H1 (cell line): ENCODE measurements around the gene MAP1A. TPM values are rescaled to one million over a fixed set of nuclear protein-coding genes. Genes with fewer than 3 reads are reported as not detected.

ENCODE experiments used
- CTCF ChIA-PET: fragments of 300-600 bp; sonication (Branson Sonifier 250); formaldehyde crosslinking; loops from one replicate; lab custom pipeline; 2021; ENCODE audit not compliant: partially characterized antibody; lab: Charles Lee
- POLR2A ChIA-PET: fragments of 300-600 bp; sonication (Branson Sonifier 250); formaldehyde crosslinking; loops from one replicate; lab custom pipeline; 2021; ENCODE audit warnings: inconsistent platforms; ENCODE audit not compliant: partially characterized antibody; lab: Charles Lee
- DNase-seq, 2 experiments: peaks; one replicate each; pipeline versions ENCODE4 v3.0.0 to v3.0.0-alpha.2; 2010 to 2022; ENCODE audit warnings: low spot score in 2 of 2, low read depth in 1 of 2, mixed read lengths in 1 of 2
- FAIRE-seq: peaks from 2 replicates; lab custom pipeline; 2011; peaks lifted over from hg19 to GRCh38; lab: Jason Lieb, UNC
- H2AFZ ChIP-seq: 2 replicates; pipeline ENCODE4 v1.8.1; 2012; ENCODE audit warnings: low read length, inconsistent platforms
- H2AK5ac ChIP-seq: 2 replicates; pipeline ENCODE4 v1.6.1; 2013; ENCODE audit warnings: low read depth, low read length
- H2BK120ac ChIP-seq: replicated peaks from 2 replicates; pipeline ENCODE3; 2013; ENCODE audit warnings: low read depth, low read length, inconsistent platforms
- H2BK12ac ChIP-seq: 2 replicates; pipeline ENCODE4 v1.6.1; 2013; ENCODE audit warnings: low read depth, low read length
- H2BK15ac ChIP-seq: 2 replicates; pipeline ENCODE4 v1.6.1; 2013; ENCODE audit warnings: low read length
- H2BK20ac ChIP-seq: 2 replicates; pipeline ENCODE4 v1.6.1; 2013; ENCODE audit warnings: low read length
- H2BK5ac ChIP-seq: 2 replicates; pipeline ENCODE4 v1.6.1; 2013; ENCODE audit warnings: low read depth, low read length
- H3K14ac ChIP-seq: 2 replicates; pipeline ENCODE4 v1.6.1; 2013; ENCODE audit warnings: inconsistent platforms; ENCODE audit not compliant: insufficient read length
- H3K18ac ChIP-seq: 2 replicates; pipeline ENCODE4 v1.6.1; 2013; ENCODE audit warnings: low read length; ENCODE audit errors: extremely low read depth
- H3K23ac ChIP-seq: 2 replicates; pipeline ENCODE4 v1.6.1; 2013; ENCODE audit warnings: inconsistent platforms; ENCODE audit not compliant: insufficient read length
- H3K23me2 ChIP-seq: 2 replicates; pipeline ENCODE4 v1.6.1; 2013; ENCODE audit warnings: low read depth, low read length
- H3K27ac ChIP-seq: 2 replicates; pipeline ENCODE4 v1.6.1; 2011; ENCODE audit warnings: low read depth, low read length, inconsistent platforms
- H3K27me3 ChIP-seq, 4 experiments: replicated peaks in 1 of 4; 1 replicate in 1 of 4; 2 replicates in 3 of 4; pipeline versions ENCODE4 v1.6.1 to v1.8.1; 2011 to 2013; ENCODE audit warnings: low read length in 3 of 4, mild to moderate bottlenecking in 3 of 4, inconsistent platforms in 2 of 4, mixed read lengths in 2 of 4, moderate library complexity in 1 of 4; ENCODE audit not compliant: control insufficient read depth in 3 of 4, insufficient read depth in 3 of 4; ENCODE audit errors: extremely low read depth in 1 of 4
- H3K36me3 ChIP-seq, 4 experiments: 2 replicates each; pipeline versions ENCODE4 v1.6.1 to v1.8.1; 2011 to 2013; ENCODE audit warnings: mild to moderate bottlenecking in 4 of 4, low read length in 3 of 4, moderate library complexity in 2 of 4, control low read depth in 1 of 4, inconsistent platforms in 1 of 4; ENCODE audit not compliant: insufficient read depth in 4 of 4, control insufficient read depth in 2 of 4
- H3K4ac ChIP-seq: replicated peaks from 2 replicates; pipeline ENCODE3; 2013; ENCODE audit warnings: low read length, low read depth, mixed read lengths, inconsistent platforms; ENCODE audit not compliant: insufficient read length
- H3K4me1 ChIP-seq, 4 experiments: replicated peaks in 1 of 4; 1 replicate in 1 of 4; 2 replicates in 3 of 4; pipeline versions ENCODE4 v1.6.1 to v1.8.1; 2011 to 2013; ENCODE audit warnings: low read length in 3 of 4, inconsistent platforms in 2 of 4, mixed read lengths in 1 of 4; ENCODE audit not compliant: insufficient read depth in 4 of 4, control insufficient read depth in 3 of 4
- H3K4me2 ChIP-seq, 2 experiments: 2 replicates each; pipeline versions ENCODE4 v1.6.1 to v1.8.1; 2011 to 2013; ENCODE audit warnings: low read depth in 2 of 2, low read length in 2 of 2, control low read depth in 1 of 2, inconsistent platforms in 1 of 2, mild to moderate bottlenecking in 1 of 2; ENCODE audit not compliant: insufficient read depth in 1 of 2
- H3K4me3 ChIP-seq, 4 experiments: fragments of 200-600, 300-600 bp in 1 of 4; sonication (generic), shearing (Covaris generic), sonication (Bioruptor Twin) in 1 of 4; 2 replicates each; pipeline versions ENCODE4 v1.5.1 to v1.8.1; 2011 to 2016; ENCODE audit warnings: low read length in 4 of 4, low read depth in 3 of 4, control low read depth in 2 of 4, inconsistent platforms in 2 of 4, mild to moderate bottlenecking in 2 of 4, mixed read lengths in 1 of 4, moderate library complexity in 1 of 4; ENCODE audit not compliant: insufficient read depth in 2 of 4; ENCODE audit errors: extremely low read depth in 1 of 4
- H3K56ac ChIP-seq: replicated peaks from 2 replicates; pipeline ENCODE3; 2013; ENCODE audit warnings: low read depth, mild to moderate bottlenecking, mixed read lengths, low read length, inconsistent platforms; ENCODE audit not compliant: insufficient read length
- H3K79me1 ChIP-seq: 2 replicates; pipeline ENCODE4 v1.6.1; 2013; ENCODE audit warnings: low read depth, low read length, control low read depth
- H3K79me2 ChIP-seq, 2 experiments: 2 replicates each; pipeline versions ENCODE4 v1.6.1 to v1.8.1; 2012 to 2013; ENCODE audit warnings: low read length in 2 of 2, mild to moderate bottlenecking in 2 of 2, inconsistent platforms in 1 of 2; ENCODE audit not compliant: insufficient read depth in 2 of 2, control insufficient read depth in 1 of 2
- H3K9ac ChIP-seq, 4 experiments: replicated peaks in 1 of 4; 1 replicate in 1 of 4; 2 replicates in 3 of 4; pipeline versions ENCODE4 v1.6.1 to v1.8.1; 2011 to 2013; ENCODE audit warnings: low read depth in 3 of 4, low read length in 3 of 4, control low read depth in 2 of 4, mild to moderate bottlenecking in 2 of 4, moderate library complexity in 2 of 4, inconsistent platforms in 1 of 4; ENCODE audit errors: extremely low read depth in 1 of 4
- H3K9me3 ChIP-seq, 2 experiments: 2 replicates each; pipeline versions ENCODE4 v1.6.1 to v1.8.1; 2012 to 2013; ENCODE audit warnings: mild to moderate bottlenecking in 2 of 2, moderate library complexity in 2 of 2, control low read depth in 1 of 2, inconsistent platforms in 1 of 2, low read depth in 1 of 2, low read length in 1 of 2, mixed read lengths in 1 of 2; ENCODE audit not compliant: insufficient read depth in 2 of 2
- H4K20me1 ChIP-seq, 2 experiments: replicated peaks in 1 of 2; 2 replicates each; pipeline versions ENCODE3 to v1.8.1; 2011 to 2013; ENCODE audit warnings: inconsistent platforms in 2 of 2, low read length in 2 of 2, mild to moderate bottlenecking in 1 of 2; ENCODE audit not compliant: insufficient read depth in 2 of 2, control insufficient read depth in 1 of 2
- H4K5ac ChIP-seq: 2 replicates; pipeline ENCODE4 v1.6.1; 2013; ENCODE audit warnings: low read length, low read depth, mixed read lengths, inconsistent platforms; ENCODE audit not compliant: insufficient read length
- H4K8ac ChIP-seq: 2 replicates; pipeline ENCODE4 v1.8.0; 2013; ENCODE audit warnings: mild to moderate bottlenecking, moderate library complexity, low read length, inconsistent platforms; ENCODE audit not compliant: insufficient read depth; ENCODE audit errors: extremely low read depth
- H4K91ac ChIP-seq: replicated peaks from 2 replicates; pipeline ENCODE3; 2013; ENCODE audit warnings: low read length, mixed read lengths, inconsistent platforms; ENCODE audit not compliant: insufficient read length
- BACH1 ChIP-seq: IDR thresholded peaks from 2 replicates; pipeline ENCODE4 v1.6.1; 2012; ENCODE audit warnings: low read length, improper control_type of control experiment
- FOSL1 ChIP-seq: IDR thresholded peaks from 2 replicates; pipeline ENCODE4 v1.6.1; 2011; ENCODE audit warnings: mild to moderate bottlenecking, low read depth, low read length, moderate library complexity; ENCODE audit not compliant: insufficient read depth
- GABPA ChIP-seq: IDR thresholded peaks from 2 replicates; pipeline ENCODE4 v1.6.1; 2011; ENCODE audit warnings: mild to moderate bottlenecking, low read length, moderate library complexity, borderline replicate concordance; ENCODE audit not compliant: insufficient read depth
- JUN ChIP-seq: IDR thresholded peaks from 2 replicates; pipeline ENCODE4 v1.6.1; 2011; ENCODE audit warnings: low read depth, mild to moderate bottlenecking, improper control_type of control experiment, low read length
- SAP30 ChIP-seq: fragments of 300-600 bp; sonication (generic); IDR thresholded peaks from 2 replicates; pipeline ENCODE4 v1.7.1; 2012; ENCODE audit warnings: low read length, moderate library complexity, mild to moderate bottlenecking, inconsistent platforms; ENCODE audit not compliant: insufficient read depth, insufficient replicate concordance
- SIRT6 ChIP-seq: IDR thresholded peaks from one replicate; pipeline ENCODE4 v1.7.1; 2012; ENCODE audit warnings: low read length, inconsistent platforms
- SIX5 ChIP-seq: IDR thresholded peaks from 2 replicates; pipeline ENCODE4 v1.6.1; 2011; ENCODE audit warnings: mild to moderate bottlenecking, low read depth, low read length
- SP2 ChIP-seq: IDR thresholded peaks from 2 replicates; pipeline ENCODE4 v1.6.1; 2012; ENCODE audit warnings: mild to moderate bottlenecking, low read length, inconsistent platforms
- WGBS, 2 experiments: shearing (Covaris generic) in 1 of 2; methylation state at CpG; one replicate each; pipeline versions ENCODE4 v1.1.6 to v1.1.7; 2013 to 2015; ENCODE audit warnings: low lambda C conversion rate in 2 of 2, mixed read lengths in 2 of 2, inconsistent platforms in 1 of 2, low coverage in 1 of 2, missing lambda C conversion rate in 1 of 2; ENCODE audit not compliant: insufficient replicate concordance in 2 of 2, insufficient coverage in 1 of 2, insufficient read length in 1 of 2; ENCODE audit errors: extremely low coverage in 1 of 2, missing lambda C conversion rate in 1 of 2; 5-methylcytosine and 5-hydroxymethylcytosine counted together
- polyA plus RNA-seq, 7 experiments: library from polyadenylated mRNA; depleted of rRNA in 3 of 7; stranded (reverse) in 5 of 7; unstranded in 2 of 7; fragments of >200 nt in 5 of 7; fragments of 200-250 nt in 2 of 7; gene quantifications; 1 replicate in 5 of 7; 2 replicates in 1 of 7; 4 replicates in 1 of 7; pipeline versions ENCODE4 v1.2.1 to v1.2.3, GENCODE V29; 2011 to 2013; ENCODE audit warnings: missing spikeins in 2 of 7, mixed read lengths in 2 of 7
- total RNA-seq: library from RNA; stranded (reverse); fragmentation: NEBNext Ultra II Directional; extraction: Animal tissue kit (Norgen Biotek cat#: 25700); gene quantifications from 2 replicates; pipeline ENCODE4 v1.2.1, GENCODE V29; 2021
- TF ChIP-seq, protein P1 (sequence below): IDR thresholded peaks from 2 replicates; pipeline ENCODE4 v1.6.1; 2012; ENCODE audit warnings: inconsistent platforms
- TF ChIP-seq, protein P2 (sequence below), 3 experiments: IDR thresholded peaks; 1 replicate in 2 of 3; 2 replicates in 1 of 3; pipeline versions ENCODE4 v1.5.1 to v1.6.1; 2011; ENCODE audit warnings: low read length in 3 of 3, mild to moderate bottlenecking in 3 of 3, inconsistent platforms in 2 of 3, low read depth in 1 of 3, moderate library complexity in 1 of 3; ENCODE audit not compliant: insufficient read depth in 1 of 3; ENCODE audit errors: control extremely low read depth in 1 of 3

The MAP1A gene
- total and polyA plus RNA-seq, 2 of the 8 experiments (the other 6 are each of a cell fraction or from before 2014, with no cell fraction given) = 0.80 to 2.4 TPM

DNA sequence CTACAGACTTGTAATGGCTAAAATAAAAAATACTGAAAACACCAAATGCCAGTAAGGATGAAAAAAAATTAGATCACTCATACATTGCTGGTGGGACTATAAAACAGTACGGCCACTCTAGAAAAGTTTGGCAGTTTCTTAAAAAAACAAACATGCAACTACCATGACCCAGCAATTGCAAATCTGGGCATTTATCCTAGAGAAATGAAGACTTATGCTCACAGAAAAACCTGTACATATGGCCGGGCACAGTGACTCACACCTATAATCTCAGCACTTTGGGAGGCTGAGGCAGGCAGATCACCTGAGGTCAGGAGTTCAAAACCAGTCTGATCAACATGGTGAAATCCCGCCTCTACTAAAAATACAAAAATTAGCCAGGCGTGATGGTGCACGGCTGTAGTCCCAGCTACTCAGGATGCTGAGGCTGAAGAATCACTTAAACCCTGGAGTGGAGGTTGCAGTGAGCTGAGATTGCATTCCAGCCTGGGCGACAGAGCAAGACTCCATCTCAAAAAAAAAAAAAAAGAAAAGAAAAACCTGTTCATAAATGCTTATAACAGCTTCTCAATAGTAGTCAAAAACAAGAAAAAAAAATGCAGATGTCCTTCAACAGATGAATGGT lies 30.0 kb upstream of the MAP1A start:
- peaks cover 0 to 2% of the 10 kb centered on the region in 2 experiments for H4K20me1 ChIP-seq
- H3K9me3 ChIP-seq = no peaks in the 10 kb centered on the region
- H3K4me2 ChIP-seq = no peak overlapping the region
- H3K79me1 ChIP-seq = no peaks in the 10 kb centered on the region
- no peak overlapping the region for H2AFZ ChIP-seq
- peaks cover 5% of the 10 kb centered on the region; the same call in 1 of the 2 replicates for H3K23me2 ChIP-seq
- no peak overlapping the region for H4K8ac ChIP-seq
- no peak overlapping the region for H3K56ac ChIP-seq
- no peak overlapping the region for H3K23ac ChIP-seq
- H3K36me3 ChIP-seq = peaks cover 10 to 67% (median 29%) of the 10 kb centered on the region in 4 experiments; a peak in 7 of 8 replicates
- no peak overlapping the region for H3K4ac ChIP-seq
- no peak overlapping the region for H2BK12ac ChIP-seq
- H2BK20ac ChIP-seq = no peak overlapping the region
- H2BK5ac ChIP-seq = no peak overlapping the region
- CTCF ChIA-PET = interaction anchor here (1.5 to 8.7 kb wide), 2 partner anchors 13 to 27 kb away, joined by 5 to 121 read pairs; partner anchors contain the start of gene MAP1A
- H4K91ac ChIP-seq = no peak overlapping the region
- H3K18ac ChIP-seq = no peak overlapping the region
- H2AK5ac ChIP-seq = no peak overlapping the region
- H3K9ac ChIP-seq = no peak overlapping the region
- H2BK15ac ChIP-seq = no peak overlapping the region
- H4K5ac ChIP-seq = no peak overlapping the region
- H3K4me3 ChIP-seq = no peak overlapping the region
- peaks cover 0 to 64% of the 10 kb centered on the region in 2 experiments; a peak in 3 of 4 replicates for H3K79me2 ChIP-seq
- H3K27me3 ChIP-seq = no peaks in the 10 kb centered on the region
- no peak overlapping the region for H3K14ac ChIP-seq
- DNase-seq = no peak
- 98% methylated on average over 6 of the region's 6 CpGs; no CpG with 5 or more reads in 1 of the 2 experiments for WGBS, 2 experiments
- POLR2A ChIA-PET = interaction anchor here (0.6 to 1.7 kb wide), 2 partner anchors 20 to 82 kb away, joined by 3 read pairs; no protein-coding TSS in a partner anchor
- H3K4me1 ChIP-seq = peaks cover 0 to 6% (median 1%) of the 10 kb centered on the region in 4 experiments; a peak in 3 of 7 replicates
- no peak overlapping the region for H3K27ac ChIP-seq
- FAIRE-seq = no peak
- H2BK120ac ChIP-seq = no peak overlapping the region
- TF ChIP-seq SP2 (no peak), SIRT6 (no peak), SIX5 (no peak), JUN (no peak), BACH1 (no peak), GABPA (no peak), SAP30 (no peak), FOSL1 (no peak)
- TF ChIP-seq, protein P1, sequence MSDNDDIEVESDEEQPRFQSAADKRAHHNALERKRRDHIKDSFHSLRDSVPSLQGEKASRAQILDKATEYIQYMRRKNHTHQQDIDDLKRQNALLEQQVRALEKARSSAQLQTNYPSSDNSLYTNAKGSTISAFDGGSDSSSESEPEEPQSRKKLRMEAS = no peak
- TF ChIP-seq, protein P2, sequence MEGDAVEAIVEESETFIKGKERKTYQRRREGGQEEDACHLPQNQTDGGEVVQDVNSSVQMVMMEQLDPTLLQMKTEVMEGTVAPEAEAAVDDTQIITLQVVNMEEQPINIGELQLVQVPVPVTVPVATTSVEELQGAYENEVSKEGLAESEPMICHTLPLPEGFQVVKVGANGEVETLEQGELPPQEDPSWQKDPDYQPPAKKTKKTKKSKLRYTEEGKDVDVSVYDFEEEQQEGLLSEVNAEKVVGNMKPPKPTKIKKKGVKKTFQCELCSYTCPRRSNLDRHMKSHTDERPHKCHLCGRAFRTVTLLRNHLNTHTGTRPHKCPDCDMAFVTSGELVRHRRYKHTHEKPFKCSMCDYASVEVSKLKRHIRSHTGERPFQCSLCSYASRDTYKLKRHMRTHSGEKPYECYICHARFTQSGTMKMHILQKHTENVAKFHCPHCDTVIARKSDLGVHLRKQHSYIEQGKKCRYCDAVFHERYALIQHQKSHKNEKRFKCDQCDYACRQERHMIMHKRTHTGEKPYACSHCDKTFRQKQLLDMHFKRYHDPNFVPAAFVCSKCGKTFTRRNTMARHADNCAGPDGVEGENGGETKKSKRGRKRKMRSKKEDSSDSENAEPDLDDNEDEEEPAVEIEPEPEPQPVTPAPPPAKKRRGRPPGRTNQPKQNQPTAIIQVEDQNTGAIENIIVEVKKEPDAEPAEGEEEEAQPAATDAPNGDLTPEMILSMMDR (IDR thresholded peaks at IDR 0.05; ENCODE audit: control extremely low read depth in 1 of 3, insufficient read depth in 1 of 3, low read depth in 1 of 3, low read length in 3 of 3) = no peak
